GM19240 (cell line): ENCODE measurements around the gene CHL1.

ENCODE experiments used
- DNase-seq: peaks from one replicate; pipeline ENCODE4 v3.0.0; 2011; ENCODE audit warnings: low spot score; ENCODE audit not compliant: insufficient read length

Gene CHL1

GRCh38 chr3:280681-281080 is 84.1 kb downstream of the CHL1 start:
- no peak for DNase-seq

- DNase-seq: no peak
Measured at GRCh38 chr3:284322-284721, 87.8 kb downstream of the CHL1 start.

- no peak for DNase-seq
Measured at GRCh38 chr3:288417-288816, 91.9 kb downstream of the CHL1 start.

- DNase-seq: no peak
Measured at GRCh38 chr3:291028-291427, 94.5 kb downstream of the CHL1 start.

- no peak for DNase-seq
Measured at GRCh38 chr3:291646-292436, 95.3 kb downstream of the CHL1 start.

- DNase-seq: no peak
Measured at GRCh38 chr3:294096-294495, 97.5 kb downstream of the CHL1 start.

GRCh38 chr3:294581-294980 is 98.0 kb downstream of the CHL1 start:
- no peak for DNase-seq

- no peak for DNase-seq
Measured at GRCh38 chr3:295166-295565, 98.6 kb downstream of the CHL1 start.

GRCh38 chr3:297585-297984 is 101.0 kb downstream of the CHL1 start:
- DNase-seq: no peak

- DNase-seq: no peak
Measured at GRCh38 chr3:299590-300301, 103.2 kb downstream of the CHL1 start.

GRCh38 chr3:307182-307581 is 110.6 kb downstream of the CHL1 start:
- no peak for DNase-seq

- no peak for DNase-seq
Measured at GRCh38 chr3:308597-309321, 112.2 kb downstream of the CHL1 start.

GRCh38 chr3:312160-312733 is 115.7 kb downstream of the CHL1 start:
- DNase-seq: no peak

- DNase-seq: no peak
Measured at GRCh38 chr3:312911-313310, 116.3 kb downstream of the CHL1 start.

GRCh38 chr3:317012-317411 is 120.4 kb downstream of the CHL1 start:
- no peak for DNase-seq

GRCh38 chr3:318903-319302 is 122.3 kb downstream of the CHL1 start:
- no peak for DNase-seq

GRCh38 chr3:324423-324822 is 127.9 kb downstream of the CHL1 start:
- no peak for DNase-seq

GRCh38 chr3:325495-325894 is 128.9 kb downstream of the CHL1 start:
- no peak for DNase-seq

- no peak for DNase-seq
Measured at GRCh38 chr3:330494-331115, 134.0 kb downstream of the CHL1 start.

- DNase-seq: no peak
Measured at GRCh38 chr3:331881-332280, 135.3 kb downstream of the CHL1 start.

- no peak for DNase-seq
Measured at GRCh38 chr3:332701-333100, 136.1 kb downstream of the CHL1 start.

GRCh38 chr3:335240-335639 is 138.7 kb downstream of the CHL1 start:
- no peak for DNase-seq
